Stimulated activated CD8-positive, alpha-beta memory T cell treated with anti-CD3 and anti-CD28 coated beads, Interleukin-7, amount 100 ng/mL, for 48 hours (primary cell): ENCODE measurements around the gene C1QL3.

Source experiments
- DNase-seq, 2 donors: peaks; one replicate each; pipeline ENCODE4 v3.0.0-alpha.2; 2020; ENCODE audit warnings: low read depth in 1 of 2; ENCODE audit errors: extremely low read depth in 1 of 2

Gene C1QL3

DNA sequence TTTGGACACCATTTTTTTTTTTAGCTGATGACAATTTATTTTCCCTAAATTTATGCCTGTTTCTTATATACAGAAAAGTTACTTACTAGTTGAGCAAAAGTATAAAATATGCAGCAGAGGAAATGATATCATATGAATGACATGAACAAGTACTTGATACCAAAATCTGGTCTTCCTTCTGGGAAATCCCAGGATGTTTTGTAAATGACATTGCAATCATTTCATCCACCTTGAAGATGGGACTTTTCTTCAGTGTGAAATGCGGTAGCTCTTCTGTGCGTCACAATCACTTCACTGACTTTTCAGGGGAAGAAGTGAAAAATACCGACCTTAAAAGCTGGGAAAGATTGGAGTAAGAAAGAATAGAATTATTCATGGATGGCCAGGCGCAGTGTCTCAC lies 23.8 kb downstream of the C1QL3 start:
- no peak for DNase-seq

DNA sequence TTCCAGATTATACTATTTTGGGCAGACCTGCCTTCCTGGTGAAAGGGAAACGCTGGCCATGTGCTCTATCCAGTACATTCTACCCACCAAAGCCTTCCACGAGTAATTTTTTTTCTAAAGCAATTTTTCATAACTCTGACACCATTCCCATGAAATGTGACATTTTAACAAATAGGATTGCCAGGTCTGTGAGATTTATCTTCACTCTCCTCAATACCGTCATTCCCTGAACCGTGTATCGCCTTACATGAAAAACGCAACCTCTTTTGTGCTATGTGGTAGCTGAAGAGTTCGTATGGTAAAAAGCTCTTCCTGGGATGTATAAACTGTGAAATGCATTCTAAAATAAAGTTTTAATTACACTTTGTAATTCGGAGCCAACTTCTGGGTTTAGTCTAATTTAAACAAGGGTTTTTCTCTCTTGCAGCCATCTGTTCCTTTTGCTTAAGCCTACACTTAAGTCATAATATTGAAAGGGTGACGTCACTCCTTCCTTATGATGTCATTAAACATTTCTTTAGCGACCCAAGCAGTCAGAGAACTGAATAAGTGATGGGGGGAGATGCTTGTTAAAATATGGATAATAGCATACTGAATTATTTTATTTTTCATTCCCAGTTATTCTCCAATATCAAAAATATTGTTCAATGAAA lies 27.7 kb downstream of the C1QL3 start:
- no peak for DNase-seq

DNA sequence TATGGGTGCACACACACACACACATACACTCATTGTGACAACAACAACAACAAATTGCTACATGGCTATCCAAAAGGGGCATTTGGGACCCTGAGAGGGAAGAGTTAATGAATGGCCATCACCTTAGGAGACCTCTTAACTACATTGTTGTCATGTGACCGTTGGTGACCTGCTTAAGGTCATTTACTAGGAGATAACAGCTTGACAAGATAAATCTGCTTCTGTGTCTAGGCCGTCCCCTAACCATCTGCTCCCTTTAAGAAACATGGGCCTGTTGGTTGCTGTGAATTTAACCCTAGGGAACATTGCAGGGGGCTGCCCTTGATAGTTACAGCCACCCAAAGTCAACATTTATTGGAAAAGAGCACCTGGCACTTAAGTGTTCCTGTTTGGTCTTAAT lies 29.7 kb downstream of the C1QL3 start:
- DNase-seq = no peak

DNA sequence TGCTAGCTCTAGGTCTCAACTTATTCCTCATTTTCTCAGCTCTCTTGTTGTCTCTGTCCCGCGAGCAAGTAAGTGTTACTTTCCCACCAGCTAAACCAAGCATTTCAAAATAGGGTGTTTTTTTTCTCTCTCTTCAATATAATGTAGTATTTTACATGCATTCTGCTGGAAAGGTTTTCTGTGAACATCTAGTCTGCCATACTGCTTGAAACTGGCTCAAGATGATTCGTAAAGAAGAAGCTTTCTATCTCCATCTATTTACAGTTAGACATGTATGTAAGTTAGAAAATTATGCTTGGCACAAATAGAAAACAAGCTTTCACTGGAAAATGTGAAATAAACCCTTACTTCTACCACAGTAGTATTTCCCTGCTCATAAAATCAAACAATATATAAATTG lies 31.2 kb downstream of the C1QL3 start:
- DNase-seq = no peak

DNA sequence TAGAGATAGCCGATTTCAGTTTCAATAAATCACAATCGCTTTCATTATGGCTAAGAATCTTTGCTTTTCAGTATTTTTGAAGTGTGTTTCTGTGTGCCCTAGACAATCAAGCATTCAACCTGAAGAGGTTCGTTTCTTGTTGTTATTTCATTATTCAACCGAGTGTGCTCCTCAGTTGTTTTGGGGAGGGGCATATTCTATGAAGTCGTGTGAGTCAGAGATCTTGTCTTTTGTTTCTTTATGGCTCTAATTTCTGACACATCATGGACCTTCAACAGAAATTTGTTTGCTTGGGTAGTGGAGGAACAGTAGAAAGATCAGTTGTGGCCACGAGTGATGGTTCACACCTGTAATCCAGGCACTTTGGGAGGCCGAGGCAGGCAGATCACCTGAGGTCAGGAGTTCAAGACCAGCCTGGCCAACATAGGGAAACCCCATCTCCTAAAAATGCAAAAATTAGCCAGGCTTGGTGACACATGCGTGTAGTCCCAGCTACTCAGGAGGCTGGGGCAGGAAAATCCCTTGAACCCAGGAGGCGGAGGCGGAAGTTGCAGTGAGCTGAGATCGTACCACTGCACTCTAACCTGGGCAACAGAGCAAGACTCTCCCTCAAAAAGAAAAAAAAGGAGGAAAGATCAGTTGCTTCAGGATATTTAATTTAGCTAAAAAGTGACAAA lies 38.3 kb downstream of the C1QL3 start:
- no peak for DNase-seq

DNA sequence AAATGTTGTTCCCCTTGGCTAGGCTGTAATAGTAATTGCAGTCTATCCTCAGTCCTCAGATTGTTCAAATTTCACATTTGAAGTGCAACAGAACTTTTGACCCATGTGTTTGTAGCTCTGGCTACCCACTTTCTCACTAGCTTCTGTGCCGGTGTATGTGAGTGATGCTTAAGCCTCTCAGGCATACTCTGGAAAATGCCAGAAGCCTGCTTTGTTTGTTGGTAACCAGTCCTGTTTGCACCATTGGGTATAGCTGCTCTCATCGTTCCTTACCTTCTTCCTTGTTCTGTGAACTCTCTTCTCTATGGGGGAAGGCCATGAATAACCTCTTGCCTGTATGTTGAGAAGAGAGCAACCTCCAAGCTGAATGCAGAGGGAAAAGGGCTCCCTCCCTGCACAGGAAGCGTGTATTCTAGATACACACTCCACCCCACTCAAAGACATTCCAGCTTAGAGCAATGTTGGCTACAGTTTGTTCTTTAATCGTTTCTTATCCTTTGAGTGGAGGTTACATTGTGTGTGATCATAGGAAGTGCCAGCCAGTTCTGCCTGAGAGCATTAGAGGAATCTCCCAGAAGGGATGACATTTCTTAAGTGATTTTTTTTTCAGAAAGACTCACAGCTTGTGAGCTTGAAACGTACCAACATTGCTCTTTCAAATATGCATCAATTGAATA lies 40.5 kb downstream of the C1QL3 start:
- DNase-seq = no peak

DNA sequence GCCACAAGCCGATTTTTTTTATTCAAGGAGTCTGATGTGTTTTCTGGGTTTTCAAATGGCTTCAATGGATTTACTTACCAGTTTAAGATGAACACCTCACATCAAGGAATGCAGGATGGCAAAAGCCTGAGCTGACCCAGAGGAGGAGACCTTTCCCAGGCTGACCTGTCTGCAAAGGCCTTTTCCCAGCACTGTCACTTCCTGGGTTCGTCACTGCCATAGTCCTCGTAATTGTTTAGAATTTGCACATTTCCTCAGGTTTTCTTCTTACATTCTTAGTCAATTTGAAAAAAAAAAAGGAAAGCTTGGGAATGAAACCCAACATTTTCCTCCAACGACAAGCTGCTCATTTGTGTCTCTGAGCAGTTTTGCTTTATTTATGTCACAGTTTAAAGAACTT lies 42.9 kb downstream of the C1QL3 start:
- DNase-seq = no peak

DNA sequence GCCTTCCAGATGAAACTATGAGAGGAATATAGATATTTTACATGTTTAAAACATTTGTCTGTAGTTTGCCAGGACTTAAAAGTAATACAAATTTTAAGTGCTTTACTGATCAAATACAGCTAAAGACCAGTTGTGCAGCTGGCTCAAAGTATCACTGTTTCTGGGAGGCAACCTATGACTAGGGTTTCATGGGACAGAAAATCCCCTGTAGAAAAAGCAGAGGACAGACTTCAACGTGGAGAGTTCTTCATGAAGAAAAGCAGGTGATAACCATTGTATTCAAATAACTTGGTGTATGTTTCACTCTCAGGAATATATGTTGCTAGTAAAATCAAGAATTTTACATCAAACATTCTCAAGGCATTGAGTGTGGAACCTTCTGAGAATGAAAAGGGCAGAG lies 43.9 kb downstream of the C1QL3 start:
- no peak for DNase-seq

DNA sequence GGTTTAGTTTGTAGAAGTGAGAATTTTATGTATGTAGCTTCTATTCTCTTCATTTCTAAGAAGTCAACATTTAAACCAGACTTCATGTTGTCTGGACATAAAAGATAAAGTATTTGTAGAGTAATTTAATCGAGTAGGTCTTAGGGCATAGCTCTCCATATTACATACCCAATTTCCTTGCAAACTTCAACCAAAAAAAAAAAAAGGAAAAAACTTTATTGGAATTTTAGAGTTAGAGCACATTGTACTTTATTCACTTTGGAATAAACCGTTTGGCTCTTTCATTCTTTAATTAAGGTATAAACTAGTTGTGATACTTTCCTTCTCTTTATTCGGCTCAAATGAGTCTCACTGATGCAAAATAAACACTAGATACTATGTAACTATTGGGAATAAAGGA lies 48.9 kb downstream of the C1QL3 start:
- no peak for DNase-seq

DNA sequence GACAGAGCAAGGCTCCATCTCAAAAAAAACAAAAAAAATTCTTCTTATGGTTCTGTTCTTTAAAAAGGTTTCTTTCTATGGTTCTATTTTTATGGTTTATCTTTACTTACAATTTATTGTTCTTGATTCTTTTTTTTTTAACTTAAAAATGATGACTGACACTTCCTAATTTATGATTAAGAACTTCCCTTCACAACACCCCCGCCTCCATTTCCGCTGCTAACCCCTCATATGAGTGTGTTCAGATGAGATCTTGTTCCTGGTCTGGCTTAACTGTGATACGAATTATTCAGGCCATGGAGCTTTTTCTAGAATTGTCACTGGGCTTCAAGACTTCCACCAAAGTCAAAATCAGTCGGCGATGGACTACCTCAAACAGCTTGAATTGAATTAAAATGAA lies 50.9 kb downstream of the C1QL3 start:
- DNase-seq = peak in 1 of 2 donors; percentile 4

DNA sequence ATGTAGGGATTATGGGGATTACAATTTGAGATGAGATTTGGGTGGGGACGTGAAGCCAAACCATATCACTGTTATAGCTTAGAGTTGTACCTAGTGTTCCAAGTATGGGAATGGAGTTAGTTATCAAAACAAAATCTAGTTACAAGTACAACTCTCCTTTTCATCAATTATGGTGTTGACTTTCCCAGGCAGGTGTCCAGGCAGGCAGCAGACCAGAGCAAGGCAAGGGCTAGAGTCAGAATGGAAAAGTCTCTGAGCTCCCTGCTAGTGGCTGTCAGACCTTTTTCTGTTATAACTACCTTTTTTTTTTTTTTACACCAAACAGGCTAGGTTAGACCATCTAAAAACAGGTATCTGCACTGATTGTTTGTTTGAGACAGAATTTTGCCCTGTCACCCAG lies 55.7 kb downstream of the C1QL3 start:
- DNase-seq = no peak
